Activated B cell treated with CpG ODN at 0.5 μM for 24 hours (primary cell): ENCODE results near the gene PPFIA3. TPM values are rescaled to one million over a fixed set of nuclear protein-coding genes. Genes with fewer than 3 reads are reported as not detected.

ENCODE experiments used
- ATAC-seq: fragments of 200-7000 bp; cut with Tn5 transposase; one replicate; pipeline ENCODE4 v1.10.0; 2021; ENCODE audit warnings: low read depth, mild to moderate bottlenecking, moderate library complexity
- CTCF ChIA-PET: fragments of 350-600 bp; sonication (Branson Sonifier 250); formaldehyde crosslinking; loops from one replicate; lab custom pipeline; 2021; ENCODE audit warnings: antibody characterized with exemption; lab: Charles Lee
- POLR2A ChIA-PET: fragments of 350-600 bp; sonication (Branson Sonifier 250); formaldehyde crosslinking; loops from one replicate; lab custom pipeline; 2021; ENCODE audit warnings: antibody characterized with exemption; lab: Charles Lee
- DNase-seq: peaks from one replicate; pipeline ENCODE4 v3.0.0; 2022
- H3K27ac Mint-ChIP-seq: one replicate; pipeline ENCODE4 v1.8.0; 2020; ENCODE audit warnings: mixed read lengths
- H3K27me3 Mint-ChIP-seq: one replicate; pipeline ENCODE4 v1.8.0; 2021; ENCODE audit warnings: mixed read lengths
- H3K36me3 Mint-ChIP-seq: one replicate; pipeline ENCODE4 v1.8.0; 2021; ENCODE audit warnings: low read depth, mixed read lengths
- H3K4me1 Mint-ChIP-seq: one replicate; pipeline ENCODE4 v1.8.0; 2021; ENCODE audit warnings: mixed read lengths
- H3K4me3 Mint-ChIP-seq: one replicate; pipeline ENCODE4 v1.8.0; 2020; ENCODE audit warnings: mild to moderate bottlenecking, mixed read lengths
- H3K9me3 Mint-ChIP-seq: one replicate; pipeline ENCODE4 v1.8.0; 2020; ENCODE audit warnings: mixed read lengths
- intact Hi-C: fragments of 100-400 bp; cut with micrococcal nuclease; formaldehyde crosslinking; loops from one replicate; pipeline ENCODE4 v1.15.1; 2024
- total RNA-seq: library from RNA; stranded (reverse); gene quantifications from 2 replicates; pipeline ENCODE4 v1.2.3, GENCODE V29; 2022
- TF ChIP-seq, protein P1 (sequence below): fragments of 200-600 bp; IDR thresholded peaks from one replicate; pipeline ENCODE4 v1.8.0; 2022; ENCODE audit warnings: antibody characterized with exemption, mild to moderate bottlenecking

PPFIA3 gene
- total RNA-seq, 1 donor from 2014 or later: 3.6 TPM

DNA sequence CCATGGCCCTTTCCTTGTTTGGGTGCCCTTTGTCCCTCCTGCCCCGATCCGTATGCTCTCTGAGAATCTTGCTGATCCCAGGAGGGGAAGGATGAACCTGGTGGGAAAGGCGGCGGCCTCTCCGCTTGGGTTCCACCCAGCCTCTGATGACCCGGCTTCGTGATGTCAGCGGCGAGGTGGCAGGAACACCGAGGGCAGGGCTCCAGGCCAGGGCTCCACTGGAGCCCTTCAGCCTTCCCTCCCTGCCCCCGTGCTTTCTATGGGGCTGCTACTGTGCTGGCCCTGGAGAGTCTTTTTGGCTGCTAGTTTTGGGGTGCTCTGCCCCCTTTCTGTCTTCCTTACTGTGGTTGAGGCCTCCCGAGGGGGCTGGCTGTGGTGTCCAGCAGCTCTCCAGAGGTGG lies 17.0 kb upstream of the PPFIA3 start:
- peaks cover 88% of the 10 kb centered on the region for H3K36me3 Mint-ChIP-seq
- TF ChIP-seq, protein P1, sequence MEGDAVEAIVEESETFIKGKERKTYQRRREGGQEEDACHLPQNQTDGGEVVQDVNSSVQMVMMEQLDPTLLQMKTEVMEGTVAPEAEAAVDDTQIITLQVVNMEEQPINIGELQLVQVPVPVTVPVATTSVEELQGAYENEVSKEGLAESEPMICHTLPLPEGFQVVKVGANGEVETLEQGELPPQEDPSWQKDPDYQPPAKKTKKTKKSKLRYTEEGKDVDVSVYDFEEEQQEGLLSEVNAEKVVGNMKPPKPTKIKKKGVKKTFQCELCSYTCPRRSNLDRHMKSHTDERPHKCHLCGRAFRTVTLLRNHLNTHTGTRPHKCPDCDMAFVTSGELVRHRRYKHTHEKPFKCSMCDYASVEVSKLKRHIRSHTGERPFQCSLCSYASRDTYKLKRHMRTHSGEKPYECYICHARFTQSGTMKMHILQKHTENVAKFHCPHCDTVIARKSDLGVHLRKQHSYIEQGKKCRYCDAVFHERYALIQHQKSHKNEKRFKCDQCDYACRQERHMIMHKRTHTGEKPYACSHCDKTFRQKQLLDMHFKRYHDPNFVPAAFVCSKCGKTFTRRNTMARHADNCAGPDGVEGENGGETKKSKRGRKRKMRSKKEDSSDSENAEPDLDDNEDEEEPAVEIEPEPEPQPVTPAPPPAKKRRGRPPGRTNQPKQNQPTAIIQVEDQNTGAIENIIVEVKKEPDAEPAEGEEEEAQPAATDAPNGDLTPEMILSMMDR: no peak
- intact Hi-C loops: no loop called here
- no peaks in the 10 kb centered on the region for H3K9me3 Mint-ChIP-seq
- no peaks in the 10 kb centered on the region for H3K27me3 Mint-ChIP-seq
- no peak overlapping the region for H3K27ac Mint-ChIP-seq
- ChIA-PET CTCF (no interaction called here), POLR2A (no interaction called here)
- ATAC-seq: no peak
- no peak for DNase-seq
- H3K4me1 Mint-ChIP-seq: peaks cover 12% of the 10 kb centered on the region
- H3K4me3 Mint-ChIP-seq: no peak overlapping the region

DNA sequence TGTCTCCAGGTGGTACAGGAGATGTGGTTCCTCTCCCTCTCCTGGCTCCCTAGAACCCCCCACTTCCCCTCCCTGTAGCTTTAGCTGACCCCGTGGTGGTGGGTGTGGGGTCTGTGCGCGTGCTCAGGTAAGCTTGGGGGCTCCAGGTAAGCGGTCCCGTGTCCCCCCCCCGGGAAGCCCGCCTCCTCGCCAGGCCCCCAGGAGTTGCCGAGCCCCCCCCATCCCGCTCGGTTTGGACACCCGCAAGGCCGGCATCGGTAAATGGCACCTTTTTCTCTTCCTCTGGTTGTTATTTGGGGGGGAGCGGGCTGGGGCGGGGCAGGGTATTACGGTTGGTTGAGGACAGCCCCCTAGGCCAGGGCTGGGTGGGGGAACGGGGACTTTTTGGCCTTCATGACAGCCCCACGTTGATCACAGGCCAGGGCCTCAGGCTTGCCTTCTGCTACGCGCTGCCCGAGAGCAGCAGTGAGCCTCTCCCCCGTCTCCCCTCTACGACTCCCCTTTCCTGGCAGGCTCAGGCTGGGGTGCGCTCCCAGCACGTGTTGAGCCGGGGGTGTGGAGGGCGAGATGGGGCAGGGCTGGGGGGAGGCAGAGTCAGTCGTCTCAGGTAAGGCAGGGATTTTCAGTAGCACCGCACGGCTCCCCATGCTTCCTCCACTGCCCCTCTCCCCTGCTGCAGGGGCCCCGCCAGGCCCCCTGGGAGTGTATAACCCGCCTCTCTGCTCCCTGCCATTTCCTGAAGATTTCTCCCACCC lies 15.8 kb upstream of the PPFIA3 start:
- DNase-seq (no peak), ATAC-seq (no peak)
- H3K4me3 Mint-ChIP-seq: no peak overlapping the region
- H3K27ac Mint-ChIP-seq: no peak overlapping the region
- TF ChIP-seq, protein P1: no peak
- intact Hi-C loops: no loop called here
- POLR2A ChIA-PET: no interaction called here
- CTCF ChIA-PET: interaction anchor here (1.0 kb wide), 1 partner anchor 12 kb away, joined by 3 read pairs; no protein-coding TSS in a partner anchor
- peaks cover 9% of the 10 kb centered on the region for H3K4me1 Mint-ChIP-seq
- peaks cover 85% of the 10 kb centered on the region for H3K36me3 Mint-ChIP-seq
- no peaks in the 10 kb centered on the region for H3K9me3 Mint-ChIP-seq
- H3K27me3 Mint-ChIP-seq: no peaks in the 10 kb centered on the region

DNA sequence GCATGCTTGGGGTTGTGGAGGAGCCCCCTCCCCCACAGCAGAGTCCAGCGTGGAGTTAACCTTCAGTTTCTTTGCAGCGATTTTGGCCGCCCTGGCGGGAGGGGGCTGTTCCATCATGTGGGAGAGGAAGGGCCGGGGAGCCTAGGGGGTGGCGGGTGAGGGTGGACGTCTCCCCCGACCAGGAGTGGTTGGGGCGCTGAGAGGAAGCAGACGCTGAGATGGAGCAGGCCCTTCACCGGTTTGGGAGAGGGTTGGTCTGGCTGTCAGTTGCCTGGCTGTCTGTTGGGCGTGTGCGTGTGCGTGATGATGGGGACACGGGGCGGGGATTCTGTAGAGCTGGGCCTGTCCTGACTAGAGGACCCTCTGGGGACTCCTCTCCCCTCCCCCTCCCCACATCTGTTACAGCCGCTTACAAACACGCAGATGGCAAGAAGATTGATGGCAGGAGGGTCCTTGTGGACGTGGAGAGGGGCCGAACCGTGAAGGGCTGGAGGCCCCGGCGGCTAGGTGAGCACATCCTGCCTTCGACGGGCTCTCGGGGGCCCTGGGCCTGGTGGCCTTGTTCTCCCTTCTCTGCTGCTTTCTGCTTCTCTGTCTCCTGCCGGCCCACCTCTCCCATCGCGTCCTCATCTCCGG lies 15.0 kb upstream of the PPFIA3 start:
- H3K27ac Mint-ChIP-seq: peak overlapping the region; percentile 56
- no peaks in the 10 kb centered on the region for H3K27me3 Mint-ChIP-seq
- no peaks in the 10 kb centered on the region for H3K9me3 Mint-ChIP-seq
- peaks cover 85% of the 10 kb centered on the region for H3K36me3 Mint-ChIP-seq
- DNase-seq (no peak), ATAC-seq (no peak)
- H3K4me1 Mint-ChIP-seq: peaks cover 9% of the 10 kb centered on the region
- POLR2A ChIA-PET: interaction anchor here (1.3 kb wide), 1 partner anchor 96 kb away, joined by 3 read pairs; no protein-coding TSS in a partner anchor
- CTCF ChIA-PET: interaction anchor here (1.0 kb wide), 1 partner anchor 48 kb away, joined by 3 read pairs; no protein-coding TSS in a partner anchor
- H3K4me3 Mint-ChIP-seq: no peak overlapping the region
- intact Hi-C loops: no loop called here
- TF ChIP-seq, protein P1: no peak

DNA sequence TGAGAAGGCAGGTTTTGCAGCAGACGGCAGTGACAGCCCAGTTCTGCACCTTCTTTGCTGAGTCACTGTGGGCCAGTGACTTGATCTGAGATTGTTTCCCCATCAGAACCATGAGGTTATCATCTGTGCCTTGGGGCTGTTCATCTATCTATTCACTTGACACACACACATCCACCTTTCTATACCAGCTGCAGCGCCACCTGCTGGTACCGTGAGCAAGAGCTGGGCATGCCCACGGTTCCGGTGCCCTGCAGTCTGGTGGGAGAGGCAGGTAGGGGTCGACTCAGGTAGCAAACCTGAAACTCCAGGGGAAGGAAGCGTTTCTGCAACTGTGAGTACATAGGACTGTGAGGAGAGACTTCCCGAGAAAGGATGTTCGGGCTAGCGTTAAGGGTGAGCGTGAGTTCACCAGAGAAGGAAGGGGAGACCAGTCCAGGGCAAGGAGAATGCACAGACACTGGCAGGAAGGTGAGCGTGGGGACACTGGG lies 12.7 kb upstream of the PPFIA3 start:
- no peak overlapping the region for H3K4me3 Mint-ChIP-seq
- POLR2A ChIA-PET: interaction anchor here (1.3 kb wide), 1 partner anchor 9 kb away, joined by 4 read pairs; no protein-coding TSS in a partner anchor
- ATAC-seq (peak; percentile 83), DNase-seq (peak; percentile 56)
- CTCF ChIA-PET: interaction anchor here (0.9 to 1.7 kb wide), 6 partner anchors 9 to 101 kb away, joined by 3 to 19 read pairs (median 4); no protein-coding TSS in a partner anchor
- intact Hi-C loops: no loop called here
- H3K4me1 Mint-ChIP-seq: peaks cover 9% of the 10 kb centered on the region
- peak overlapping the region; percentile 62 for H3K27ac Mint-ChIP-seq
- TF ChIP-seq, protein P1: peak; percentile 28
- no peaks in the 10 kb centered on the region for H3K27me3 Mint-ChIP-seq
- H3K36me3 Mint-ChIP-seq: peaks cover 66% of the 10 kb centered on the region
- no peaks in the 10 kb centered on the region for H3K9me3 Mint-ChIP-seq
